ENCODE results near the gene CRMP1. TPM values are rescaled to one million over a fixed set of nuclear protein-coding genes. Genes with fewer than 3 reads are reported as not detected.

CRMP1 gene
- total and polyA plus RNA-seq, 2 of the 4 experiments (the other 2 are of a cell fraction): 4.1 to 7.4 TPM

DNA sequence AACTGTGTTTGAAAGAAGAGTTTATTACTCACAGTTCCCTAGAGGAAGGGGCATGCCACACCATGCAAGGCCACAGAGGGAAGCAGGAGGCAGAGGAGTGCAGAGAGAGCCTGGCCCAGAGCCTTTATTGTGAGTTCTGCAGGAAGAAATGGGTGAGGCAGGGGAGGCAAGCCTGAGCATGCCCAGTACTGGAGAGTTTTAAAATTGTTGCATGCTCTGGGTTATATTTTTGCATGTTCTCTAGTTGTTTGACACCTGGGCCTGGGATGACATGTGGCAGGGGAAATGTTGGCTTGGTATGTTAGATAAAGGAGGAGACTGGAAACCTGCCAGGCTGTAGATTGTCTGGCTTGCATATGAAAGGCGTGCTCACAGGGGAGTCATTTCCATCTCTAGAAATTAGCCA, 19.7 kb upstream of the CRMP1 start:
- intact Hi-C loops (cut with micrococcal nuclease) (no loop called here), in situ Hi-C loops (cut with MboI; ENCODE audit: low sequenced_read_pairs) (no loop called here), dilution Hi-C loops (cut with HindIII; ENCODE audit: low sequenced_read_pairs, unreplicated experiment) (no loop called here)
- H2AK9ac ChIP-seq (replicated peaks; ENCODE audit: low read depth, low read length, poor library complexity): no peak overlapping the region
- H4K20me1 ChIP-seq (ENCODE audit: insufficient read depth, low read length): no peaks in the 10 kb centered on the region
- CTCF ChIA-PET: no interaction called here
- no peak; the same call in 1 of the 2 replicates for ATAC-seq (ENCODE audit: low read depth)
- H3K18ac ChIP-seq (ENCODE audit: low read depth, low read length): no peak overlapping the region
- no peak overlapping the region for H3K56ac ChIP-seq (ENCODE audit: extremely low read depth, insufficient read depth, low read length)
- BruUV-seq (replicated peaks): no TSS peak
- H4K8ac ChIP-seq (ENCODE audit: low read depth in 2 of 2, low read length in 2 of 2): no peak overlapping the region
- no peaks in the 10 kb centered on the region for H3K79me1 ChIP-seq (ENCODE audit: low read depth in 1 of 2, low read length in 2 of 2)
- no peak overlapping the region for H2BK120ac ChIP-seq (ENCODE audit: low read depth, low read length)
- 0 out of 2 replicates have a peak, but pooled peaks cover 1% of the 10 kb centered on the region for H3K9me3 ChIP-seq (ENCODE audit: control insufficient read depth, insufficient read depth, low read length)
- H2AK5ac ChIP-seq (ENCODE audit: low read depth, low read length): no peak overlapping the region
- H3K14ac ChIP-seq (replicated peaks; ENCODE audit: low read depth, low read length): no peak overlapping the region
- H3K4me1 ChIP-seq (ENCODE audit: control insufficient read depth, insufficient read depth, low read length): no peaks in the 10 kb centered on the region
- TF ChIP-seq MAFK (IDR thresholded peaks at IDR 0.05; ENCODE audit: low read depth, low read length) (no peak), NFE2L2 (IDR thresholded peaks at IDR 0.05; ENCODE audit: low read depth, low read length) (no peak), MAZ (IDR thresholded peaks at IDR 0.05; ENCODE audit: borderline replicate concordance, low read depth, low read length) (no peak), MXI1 (IDR thresholded peaks at IDR 0.05; ENCODE audit: borderline replicate concordance, low read depth, low read length) (no peak), POLR2A (IDR thresholded peaks at IDR 0.05; ENCODE audit: low read depth, low read length) (no peak), BHLHE40 (IDR thresholded peaks at IDR 0.05; ENCODE audit: low read depth, low read length) (no peak), CTCF (conservative IDR thresholded peaks at IDR 0.05; ENCODE audit: low read depth, low read length) (no peak), SMC3 (IDR thresholded peaks at IDR 0.05; ENCODE audit: low read depth, low read length) (no peak), CEBPB (IDR thresholded peaks at IDR 0.05; ENCODE audit: low read depth, low read length) (no peak), RAD21 (IDR thresholded peaks at IDR 0.05; ENCODE audit: low read length) (no peak), RFX5 (IDR thresholded peaks at IDR 0.05; ENCODE audit: low read depth, low read length) (no peak), ELK1 (IDR thresholded peaks at IDR 0.05; ENCODE audit: borderline replicate concordance, low read depth, low read length) (no peak), FOS (IDR thresholded peaks at IDR 0.05; ENCODE audit: low read depth, low read length) (no peak), CHD1 (IDR thresholded peaks at IDR 0.05; ENCODE audit: low read depth, low read length) (no peak), RCOR1 (IDR thresholded peaks at IDR 0.05; ENCODE audit: insufficient replicate concordance, low read length) (no peak)
- TF ChIP-seq, protein P1, sequence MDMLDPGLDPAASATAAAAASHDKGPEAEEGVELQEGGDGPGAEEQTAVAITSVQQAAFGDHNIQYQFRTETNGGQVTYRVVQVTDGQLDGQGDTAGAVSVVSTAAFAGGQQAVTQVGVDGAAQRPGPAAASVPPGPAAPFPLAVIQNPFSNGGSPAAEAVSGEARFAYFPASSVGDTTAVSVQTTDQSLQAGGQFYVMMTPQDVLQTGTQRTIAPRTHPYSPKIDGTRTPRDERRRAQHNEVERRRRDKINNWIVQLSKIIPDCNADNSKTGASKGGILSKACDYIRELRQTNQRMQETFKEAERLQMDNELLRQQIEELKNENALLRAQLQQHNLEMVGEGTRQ (IDR thresholded peaks at IDR 0.05; ENCODE audit: low read depth, low read length): no peak
- H3K27me3 ChIP-seq (ENCODE audit: control insufficient read depth, insufficient read depth, low read length): 0 out of 2 replicates have a peak, but pooled peaks cover under 1% of the 10 kb centered on the region
- H2BK5ac ChIP-seq (ENCODE audit: low read depth, low read length, poor library complexity, severe bottlenecking): no peak overlapping the region
- H2BK15ac ChIP-seq (ENCODE audit: low read depth, low read length): no peak overlapping the region
- H4K91ac ChIP-seq (ENCODE audit: insufficient read depth, low read depth, low read length): no peak overlapping the region
- H3K4me3 ChIP-seq (ENCODE audit: insufficient read depth, low read depth, low read length): no peak overlapping the region
- H3K4ac ChIP-seq (ENCODE audit: low read depth, low read length): no peak overlapping the region
- no peak overlapping the region for H4K5ac ChIP-seq (ENCODE audit: low read depth, low read length)
- POLR2A ChIA-PET (ENCODE audit: unreplicated experiment): no interaction called here
- DNase-seq: no peak
- H3K36me3 ChIP-seq (ENCODE audit: control insufficient read depth, insufficient read depth, low read length): no peaks in the 10 kb centered on the region
- no CpG with 5 or more reads among the region's 1 CpG for WGBS, 2 experiments (ENCODE audit: extremely low coverage in 2 of 2, insufficient read length in 1 of 2)
- H3K9me1 ChIP-seq (ENCODE audit: insufficient read depth, low read length): no peaks in the 10 kb centered on the region
- H3K4me2 ChIP-seq (ENCODE audit: low read depth, low read length): no peak overlapping the region
- no peak overlapping the region for H3K9ac ChIP-seq (ENCODE audit: low read depth, low read length)
- H3K27ac ChIP-seq (ENCODE audit: insufficient read depth, low read length): no peak overlapping the region
- no peak overlapping the region for H2AFZ ChIP-seq (replicated peaks; ENCODE audit: low read length, poor library complexity)
- no peak overlapping the region for H3K23ac ChIP-seq (ENCODE audit: low read depth, low read length)
- H2BK20ac ChIP-seq (ENCODE audit: low read depth, low read length): no peak overlapping the region
